Endothelial cell of umbilical vein (primary cell): ENCODE results near the gene TMEM239. TPM values are rescaled to one million over a fixed set of nuclear protein-coding genes. Genes with fewer than 3 reads are reported as not detected.

Source experiments
- BruUV-seq: library from RNA; stranded (reverse); fragments of 400-500 nt; replicated peaks from 2 replicates; lab custom pipeline; 2021; lab: Mats Ljungman, UMichigan
- CTCF ChIA-PET: fragments of 300-600, 350-600 bp; sonication (Branson Sonifier 250); formaldehyde crosslinking; loops from one replicate; lab custom pipeline; 2021; ENCODE audit warnings: antibody characterized with exemption, inconsistent platforms; lab: Charles Lee
- POLR2A ChIA-PET: fragments of 300-600, 350-600 bp; sonication (Branson Sonifier 250); formaldehyde crosslinking; loops from one replicate; lab custom pipeline; 2021; ENCODE audit warnings: antibody characterized with exemption, inconsistent platforms; lab: Charles Lee
- DNase-seq: peaks from one replicate; pipeline ENCODE4 v3.0.0-alpha.2; 2011; ENCODE audit warnings: low read depth, low spot score
- FAIRE-seq: peaks from 2 replicates; lab custom pipeline; 2011; peaks lifted over from hg19 to GRCh38; lab: Jason Lieb, UNC
- H2AFZ ChIP-seq: 2 replicates; pipeline ENCODE4 v1.6.0; 2012; ENCODE audit warnings: low read depth, low read length, control low read depth, inconsistent platforms
- H3K27ac ChIP-seq: 2 replicates; pipeline ENCODE4 v1.5.1; 2011; ENCODE audit warnings: low read depth, mild to moderate bottlenecking, control low read depth, low read length, moderate library complexity; ENCODE audit not compliant: insufficient read depth
- H3K27me3 ChIP-seq, 2 experiments: 2 replicates each; pipeline versions ENCODE4 v1.6.0 to v1.6.1; 2011; ENCODE audit warnings: low read length in 2 of 2, mixed read lengths in 1 of 2; ENCODE audit not compliant: control insufficient read depth in 2 of 2, insufficient read depth in 2 of 2
- H3K36me3 ChIP-seq, 2 experiments: 2 replicates in 1 of 2; 3 replicates in 1 of 2; pipeline ENCODE4 v1.5.1; 2011; ENCODE audit warnings: low read length in 2 of 2, mild to moderate bottlenecking in 1 of 2, moderate library complexity in 1 of 2; ENCODE audit not compliant: control insufficient read depth in 2 of 2, insufficient read depth in 2 of 2; ENCODE audit errors: extremely low read depth in 1 of 2
- H3K4me1 ChIP-seq: 3 replicates; pipeline ENCODE4 v1.5.1; 2011; ENCODE audit warnings: mild to moderate bottlenecking, low read length; ENCODE audit not compliant: control insufficient read depth, insufficient read depth; ENCODE audit errors: extremely low read depth
- H3K4me2 ChIP-seq: 2 replicates; pipeline ENCODE4 v1.6.1; 2011; ENCODE audit warnings: low read length, control low read depth, mixed read lengths; ENCODE audit not compliant: insufficient read depth
- H3K4me3 ChIP-seq, 3 experiments: fragments of 200-600 bp in 1 of 3; sonication (generic), shearing (Covaris generic) in 1 of 3; replicated peaks in 1 of 3; 2 replicates each; pipeline ENCODE4 v1.5.1; 2011 to 2016; ENCODE audit warnings: control low read depth in 3 of 3, low read length in 3 of 3, mild to moderate bottlenecking in 2 of 3, inconsistent platforms in 1 of 3, low read depth in 1 of 3, moderate library complexity in 1 of 3; ENCODE audit not compliant: insufficient read depth in 1 of 3
- H3K79me2 ChIP-seq: 2 replicates; pipeline ENCODE4 v1.6.0; 2012; ENCODE audit warnings: low read length, inconsistent platforms; ENCODE audit not compliant: control insufficient read depth, insufficient read depth
- H3K9ac ChIP-seq: replicated peaks from 2 replicates; pipeline ENCODE3; 2011; ENCODE audit warnings: low read length, control low read depth; ENCODE audit not compliant: insufficient read depth; ENCODE audit errors: extremely low read depth
- H3K9me1 ChIP-seq: replicated peaks from 3 replicates; pipeline ENCODE4 v1.6.0; 2011; ENCODE audit warnings: mild to moderate bottlenecking, low read length; ENCODE audit not compliant: control insufficient read depth, insufficient read depth; ENCODE audit errors: extremely low read depth
- H3K9me3 ChIP-seq: replicated peaks from 2 replicates; pipeline ENCODE4 v1.5.1; 2012; ENCODE audit warnings: low read length, inconsistent platforms; ENCODE audit not compliant: control insufficient read depth, insufficient read depth
- H4K20me1 ChIP-seq: replicated peaks from 2 replicates; pipeline ENCODE3; 2011; ENCODE audit warnings: mild to moderate bottlenecking, low read length; ENCODE audit not compliant: control insufficient read depth, insufficient read depth; ENCODE audit errors: extremely low read depth
- EZH2 ChIP-seq: IDR thresholded peaks from 2 replicates; pipeline ENCODE4 v1.6.1; 2012; ENCODE audit warnings: borderline replicate concordance, low read depth, mild to moderate bottlenecking, moderate library complexity, low read length, inconsistent platforms; ENCODE audit not compliant: severe bottlenecking
- FOS ChIP-seq: IDR thresholded peaks from 2 replicates; pipeline ENCODE4 v1.6.1; 2011; ENCODE audit warnings: mild to moderate bottlenecking, low read length, moderate library complexity, borderline replicate concordance; ENCODE audit not compliant: insufficient read depth
- GATA2 ChIP-seq: IDR thresholded peaks from 2 replicates; pipeline ENCODE4 v1.7.0; 2011; ENCODE audit warnings: low read depth, mild to moderate bottlenecking, moderate library complexity, mixed read lengths, low read length; ENCODE audit not compliant: insufficient read length, insufficient read depth
- JUN ChIP-seq: IDR thresholded peaks from 2 replicates; pipeline ENCODE4 v1.6.1; 2011; ENCODE audit warnings: borderline replicate concordance, low read depth; ENCODE audit not compliant: insufficient read length, insufficient read depth
- MYC ChIP-seq: IDR thresholded peaks from one replicate; pipeline ENCODE4 v1.6.1; 2011; ENCODE audit warnings: mild to moderate bottlenecking, low read depth, low read length
- POLR2A ChIP-seq: IDR thresholded peaks from 2 replicates; pipeline ENCODE4 v1.6.1; 2012; ENCODE audit warnings: low read depth, mild to moderate bottlenecking, control low read depth, low read length
- POLR2AphosphoS5 ChIP-seq: IDR thresholded peaks from 2 replicates; pipeline ENCODE4 v1.6.1; 2012; ENCODE audit warnings: low read depth, mild to moderate bottlenecking, control low read depth, low read length, moderate library complexity; ENCODE audit not compliant: insufficient read depth
- dilution Hi-C: fragments of 300-500 bp; cut with MboI; formaldehyde crosslinking; loops from one replicate; pipeline ENCODE4 v1.15.0; 2019; ENCODE audit warnings: low sequenced_read_pairs; ENCODE audit not compliant: extremely low pct_ligation_motif_present
- intact Hi-C: fragments of 100-400 bp; cut with micrococcal nuclease; formaldehyde crosslinking; loops from one replicate; pipeline ENCODE4 v1.10.0; 2022
- polyA plus RNA-seq, 4 experiments: library from polyadenylated mRNA; depleted of rRNA in 3 of 4; stranded (reverse) in 3 of 4; unstranded in 1 of 4; fragments of >200 nt; gene quantifications; 2 replicates each; pipeline versions ENCODE4 v1.2.1 to v1.2.3, GENCODE V29; 2011 to 2012; ENCODE audit warnings: missing spikeins in 1 of 4
- total RNA-seq: library from RNA; stranded (reverse); gene quantifications from 2 replicates; pipeline ENCODE4 v1.2.3, GENCODE V29; 2021
- TF ChIP-seq, protein P1 (sequence below), 2 donors: IDR thresholded peaks; 1 replicate in 1 of 2; 2 replicates in 1 of 2; pipeline ENCODE4 v1.5.1; 2011; ENCODE audit warnings: low read length in 2 of 2, mild to moderate bottlenecking in 2 of 2, moderate library complexity in 2 of 2, control low read depth in 1 of 2, inconsistent platforms in 1 of 2, low read depth in 1 of 2; ENCODE audit not compliant: insufficient read depth in 1 of 2; ENCODE audit errors: extremely low read depth in 1 of 2
- TF ChIP-seq, protein P2 (sequence below): IDR thresholded peaks from 2 replicates; pipeline ENCODE4 v1.6.1; 2011; ENCODE audit not compliant: insufficient read depth, insufficient read length

The TMEM239 gene
- total and polyA plus RNA-seq, 2 donors (not counting 3 experiments of a cell fraction or from before 2014, with no cell fraction given) = not detected

DNA sequence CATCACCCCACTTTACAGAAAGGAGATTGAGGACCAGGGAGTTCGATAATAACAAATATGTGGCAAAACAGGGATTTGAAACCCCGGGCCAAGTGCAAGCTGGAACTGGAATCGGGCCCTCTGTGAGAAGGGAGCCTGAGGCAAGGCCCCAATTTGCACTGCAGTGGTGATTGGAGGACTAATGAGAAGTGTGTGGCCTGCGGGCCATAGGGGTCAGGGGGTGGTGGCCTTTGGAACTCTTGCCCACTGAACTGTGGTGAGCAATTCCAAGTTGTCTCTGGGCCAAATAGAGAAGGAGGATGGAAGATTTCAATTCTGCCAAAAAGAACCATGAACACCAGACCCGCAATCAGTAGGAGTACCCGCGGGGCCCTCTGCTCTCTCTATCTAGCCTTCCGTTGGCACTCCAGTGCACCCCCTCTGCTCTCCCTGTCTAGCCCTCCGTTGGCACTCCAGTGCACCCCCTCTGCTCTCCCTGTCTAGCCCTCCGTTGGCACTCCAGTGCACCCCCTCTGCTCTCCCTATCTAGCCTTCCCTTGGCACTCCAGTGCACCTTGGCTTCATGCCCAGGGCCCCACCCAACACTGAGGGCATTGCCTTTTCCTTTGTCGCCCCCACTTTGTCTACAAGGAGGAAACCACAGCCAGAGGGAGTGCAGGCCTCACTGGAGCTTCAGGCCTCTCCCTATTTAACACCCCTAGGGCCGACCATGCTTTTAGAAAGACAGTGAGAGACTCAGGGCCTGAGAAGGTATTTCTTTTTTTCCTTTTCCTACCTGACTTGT is 51.1 kb downstream of the TMEM239 start:
- DNase-seq = no peak
- H3K27me3 ChIP-seq = no peaks in the 10 kb centered on the region
- no TSS peak for BruUV-seq
- no peaks in the 10 kb centered on the region for H4K20me1 ChIP-seq
- no peak for FAIRE-seq
- no peak overlapping the region for H3K4me3 ChIP-seq
- H3K9me3 ChIP-seq = no peaks in the 10 kb centered on the region
- H3K4me1 ChIP-seq = peaks cover 21% of the 10 kb centered on the region
- no peak overlapping the region for H3K9ac ChIP-seq
- no peaks in the 10 kb centered on the region for H3K9me1 ChIP-seq
- ChIA-PET POLR2A (no interaction called here), CTCF (interaction anchor here (1.6 kb wide), 1 partner anchor 15 kb away, joined by 5 read pairs; no protein-coding TSS in a partner anchor)
- H3K27ac ChIP-seq = no peak overlapping the region
- no peaks in the 10 kb centered on the region for H3K79me2 ChIP-seq
- no peak overlapping the region for H2AFZ ChIP-seq
- intact Hi-C loops = no loop called here
- no peak for TF ChIP-seq GATA2
- TF ChIP-seq EZH2 = no peak
- no peak for TF ChIP-seq POLR2A
- TF ChIP-seq, protein P1, sequence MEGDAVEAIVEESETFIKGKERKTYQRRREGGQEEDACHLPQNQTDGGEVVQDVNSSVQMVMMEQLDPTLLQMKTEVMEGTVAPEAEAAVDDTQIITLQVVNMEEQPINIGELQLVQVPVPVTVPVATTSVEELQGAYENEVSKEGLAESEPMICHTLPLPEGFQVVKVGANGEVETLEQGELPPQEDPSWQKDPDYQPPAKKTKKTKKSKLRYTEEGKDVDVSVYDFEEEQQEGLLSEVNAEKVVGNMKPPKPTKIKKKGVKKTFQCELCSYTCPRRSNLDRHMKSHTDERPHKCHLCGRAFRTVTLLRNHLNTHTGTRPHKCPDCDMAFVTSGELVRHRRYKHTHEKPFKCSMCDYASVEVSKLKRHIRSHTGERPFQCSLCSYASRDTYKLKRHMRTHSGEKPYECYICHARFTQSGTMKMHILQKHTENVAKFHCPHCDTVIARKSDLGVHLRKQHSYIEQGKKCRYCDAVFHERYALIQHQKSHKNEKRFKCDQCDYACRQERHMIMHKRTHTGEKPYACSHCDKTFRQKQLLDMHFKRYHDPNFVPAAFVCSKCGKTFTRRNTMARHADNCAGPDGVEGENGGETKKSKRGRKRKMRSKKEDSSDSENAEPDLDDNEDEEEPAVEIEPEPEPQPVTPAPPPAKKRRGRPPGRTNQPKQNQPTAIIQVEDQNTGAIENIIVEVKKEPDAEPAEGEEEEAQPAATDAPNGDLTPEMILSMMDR (IDR thresholded peaks at IDR 0.05; ENCODE audit: extremely low read depth in 1 of 2, insufficient read depth in 1 of 2, low read depth in 1 of 2, low read length in 2 of 2) = no peak
- TF ChIP-seq POLR2AphosphoS5 = no peak
- TF ChIP-seq MYC = no peak
- no peak for TF ChIP-seq JUN
- no peak for TF ChIP-seq FOS
- TF ChIP-seq, protein P2, sequence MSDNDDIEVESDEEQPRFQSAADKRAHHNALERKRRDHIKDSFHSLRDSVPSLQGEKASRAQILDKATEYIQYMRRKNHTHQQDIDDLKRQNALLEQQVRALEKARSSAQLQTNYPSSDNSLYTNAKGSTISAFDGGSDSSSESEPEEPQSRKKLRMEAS = no peak
- H3K4me2 ChIP-seq = no peak overlapping the region
- dilution Hi-C loops = no loop called here
- H3K36me3 ChIP-seq = peaks cover 0 to 21% of the 10 kb centered on the region in 2 experiments

Other genes starting within 250 kb of the TMEM239 start
- gene NOP56, start 163.7 kb upstream of the TMEM239 start, total RNA-seq = 305 and 329 TPM in 2 replicates
- gene NOP56, start 163.7 kb upstream of the TMEM239 start, polyA plus RNA-seq = 145 and 151 TPM in 2 replicates
- 86.9 and 87.9 TPM in 2 replicates for gene IDH3B, start 152.1 kb upstream of the TMEM239 start, total RNA-seq
- 168 and 177 TPM in 2 replicates for gene IDH3B, start 152.1 kb upstream of the TMEM239 start, polyA plus RNA-seq
- gene EBF4, start 123.6 kb upstream of the TMEM239 start, total RNA-seq = 3.0 and 3.4 TPM in 2 replicates
- 2.5 and 2.7 TPM in 2 replicates for gene EBF4, start 123.6 kb upstream of the TMEM239 start, polyA plus RNA-seq
- 9.3 and 20.3 TPM in 2 replicates for gene CPXM1, start 15.7 kb upstream of the TMEM239 start, total RNA-seq
- gene CPXM1, start 15.7 kb upstream of the TMEM239 start, polyA plus RNA-seq = 18.9 and 21.3 TPM in 2 replicates
- not detected in 2 replicates for gene C20orf141, start 1.4 kb upstream of the TMEM239 start, total RNA-seq
- gene C20orf141, start 1.4 kb upstream of the TMEM239 start, polyA plus RNA-seq = not detected in 2 replicates
- gene PCED1A, start 24.3 kb downstream of the TMEM239 start, total RNA-seq = 18.7 and 20.1 TPM in 2 replicates
- gene PCED1A, start 24.3 kb downstream of the TMEM239 start, polyA plus RNA-seq = 32.0 and 37.6 TPM in 2 replicates
- 35.8 and 42.3 TPM in 2 replicates for gene VPS16, start 24.4 kb downstream of the TMEM239 start, total RNA-seq
- 37.6 and 37.8 TPM in 2 replicates for gene VPS16, start 24.4 kb downstream of the TMEM239 start, polyA plus RNA-seq
- gene PTPRA, start 57.1 kb downstream of the TMEM239 start, total RNA-seq = 52.2 and 53.4 TPM in 2 replicates
- 37.7 and 43.2 TPM in 2 replicates for gene PTPRA, start 57.1 kb downstream of the TMEM239 start, polyA plus RNA-seq
- 1.7 and 1.9 TPM in 2 replicates for gene GNRH2, start 227.3 kb downstream of the TMEM239 start, total RNA-seq
- gene GNRH2, start 227.3 kb downstream of the TMEM239 start, polyA plus RNA-seq = 0.13 TPM in 1 of 2 replicates, not detected in the other
- gene MRPS26, start 229.7 kb downstream of the TMEM239 start, total RNA-seq = 41.2 and 43.9 TPM in 2 replicates
- gene MRPS26, start 229.7 kb downstream of the TMEM239 start, polyA plus RNA-seq = 41.0 and 48.7 TPM in 2 replicates